Activated CD8-positive, alpha-beta memory T cell treated with anti-CD3 and anti-CD28 coated beads, Interleukin-2, amount 10 ng/mL, durations not matched to agents 7 days and 5 days (primary cell): ENCODE measurements around the gene RCAN1. TPM values are rescaled to one million over a fixed set of nuclear protein-coding genes. Genes with fewer than 3 reads are reported as not detected.

Source experiments
- ATAC-seq: fragments of 150-1000 bp; cut with Tn5 transposase; one replicate; pipeline ENCODE4 v1.10.0; 2021; ENCODE audit warnings: moderate library complexity
- CTCF ChIA-PET: fragments of 350-600 bp; sonication (Branson Sonifier 250); formaldehyde crosslinking; loops from one replicate; lab custom pipeline; 2021; ENCODE audit warnings: antibody characterized with exemption; lab: Charles Lee
- DNase-seq: peaks from one replicate; pipeline ENCODE4 v3.0.0-alpha.2; 2020
- H3K27ac Mint-ChIP-seq: one replicate; pipeline ENCODE4 v1.8.0; 2021; ENCODE audit warnings: mild to moderate bottlenecking, mixed read lengths
- H3K27me3 Mint-ChIP-seq: one replicate; pipeline ENCODE4 v1.8.0; 2021; ENCODE audit warnings: mixed read lengths
- H3K36me3 Mint-ChIP-seq: one replicate; pipeline ENCODE4 v1.8.0; 2021; ENCODE audit warnings: mild to moderate bottlenecking, mixed read lengths
- H3K4me1 Mint-ChIP-seq: one replicate; pipeline ENCODE4 v1.8.0; 2021; ENCODE audit warnings: mixed read lengths
- H3K4me3 Mint-ChIP-seq: one replicate; pipeline ENCODE4 v1.8.0; 2021; ENCODE audit warnings: mild to moderate bottlenecking, moderate library complexity, mixed read lengths
- H3K9me3 Mint-ChIP-seq: one replicate; pipeline ENCODE4 v1.8.0; 2022; ENCODE audit warnings: low read depth, mixed read lengths
- total RNA-seq, 2 experiments: library from RNA; stranded (reverse); gene quantifications; one replicate each; pipeline ENCODE4 v1.2.3, GENCODE V29; 2021

The RCAN1 gene
- total RNA-seq, 2 experiments from 2014 or later, result 6.5 to 13.6 TPM

DNA sequence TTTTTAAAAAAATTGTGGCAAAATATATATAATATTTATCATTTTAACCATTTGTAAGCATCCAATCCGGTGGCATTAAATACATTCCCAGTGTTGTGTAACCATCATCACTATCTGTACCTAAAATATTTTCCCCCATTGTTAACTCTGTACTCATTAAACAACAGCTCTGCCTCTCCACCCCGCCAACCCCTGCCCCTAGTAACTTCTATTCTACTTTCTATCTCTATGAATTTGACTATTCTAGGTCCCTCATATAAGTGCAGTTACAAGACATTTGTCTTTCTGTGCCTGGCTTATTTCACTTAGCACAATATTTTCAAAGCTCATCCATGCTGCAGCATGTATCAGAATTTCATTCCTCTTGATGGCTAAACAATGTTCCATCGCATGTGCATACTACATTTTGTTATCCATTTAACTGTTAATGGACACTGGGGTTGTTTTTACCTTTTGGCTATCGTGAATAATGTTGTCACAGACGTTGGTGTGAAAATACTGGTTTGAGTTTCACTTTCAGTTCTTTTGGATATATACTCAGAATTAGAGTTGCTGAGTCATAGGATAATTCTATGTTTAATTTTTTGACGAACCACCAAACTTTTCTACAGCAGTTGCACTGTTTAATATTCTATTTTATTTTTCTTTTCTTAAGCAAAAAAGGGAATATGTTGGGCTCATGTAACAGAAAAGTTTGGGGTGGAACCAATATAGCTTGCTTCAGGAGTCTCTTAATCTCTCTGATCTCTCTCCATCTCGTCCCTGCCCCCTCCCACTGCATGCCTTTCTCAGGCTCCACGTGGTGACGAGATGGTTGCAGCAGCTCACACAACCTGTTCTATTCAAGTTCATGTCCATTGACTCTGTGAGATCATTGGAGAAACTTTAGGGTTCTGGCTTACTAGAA is 25.2 kb upstream of the RCAN1 start:
- H3K9me3 Mint-ChIP-seq, result peaks cover 6% of the 10 kb centered on the region
- peaks cover 16% of the 10 kb centered on the region for H3K36me3 Mint-ChIP-seq
- H3K4me1 Mint-ChIP-seq, result peaks cover 48% of the 10 kb centered on the region
- peaks cover 7% of the 10 kb centered on the region for H3K27me3 Mint-ChIP-seq
- CTCF ChIA-PET, result interaction anchor here (0.9 to 1.7 kb wide), 2 partner anchors 8 to 277 kb away, joined by 3 to 5 read pairs; no protein-coding TSS in a partner anchor
- H3K4me3 Mint-ChIP-seq, result peak overlapping the region; percentile 59
- ATAC-seq (peak; percentile 85), DNase-seq (peak; percentile 72)
- H3K27ac Mint-ChIP-seq, result peak overlapping the region; percentile 93

- no peak for ATAC-seq
- Mint-ChIP-seq H3K9me3 (peaks cover 6% of the 10 kb centered on the region), H3K4me1 (peaks cover 48% of the 10 kb centered on the region), H3K27ac (peak overlapping the region; percentile 93), H3K4me3 (no peak overlapping the region), H3K27me3 (peaks cover 14% of the 10 kb centered on the region), H3K36me3 (peaks cover 16% of the 10 kb centered on the region)
- no peak for DNase-seq
- CTCF ChIA-PET, result interaction anchor here (0.8 to 1.7 kb wide), 4 partner anchors 7 to 277 kb away, joined by 3 to 5 read pairs (median 4); no protein-coding TSS in a partner anchor
Observed at GRCh38 chr21:34639250-34639649, 24.3 kb upstream of the RCAN1 start.

DNA sequence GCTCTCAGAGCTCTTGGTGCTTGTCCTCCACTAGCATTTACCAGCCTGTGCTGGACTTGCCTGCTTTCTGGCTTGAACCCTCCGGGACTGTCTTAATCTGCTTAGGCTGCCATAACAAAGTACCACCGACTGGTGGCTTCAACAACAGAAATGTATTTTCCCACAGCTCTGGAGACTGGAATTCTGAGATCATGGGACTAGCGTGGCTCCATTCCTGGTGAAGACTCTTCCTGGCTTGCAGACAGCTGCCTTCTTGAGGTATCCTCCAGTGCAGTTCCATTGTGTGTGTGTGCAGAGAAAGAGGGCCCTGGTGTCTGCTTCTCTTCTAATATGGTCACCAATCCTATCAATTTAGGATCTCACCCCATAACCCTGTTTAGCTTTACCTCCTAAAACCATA is 22.0 kb upstream of the RCAN1 start:
- CTCF ChIA-PET, result interaction anchor here (1.5 kb wide), 1 partner anchor 275 kb away, joined by 5 read pairs; no protein-coding TSS in a partner anchor
- H3K4me3 Mint-ChIP-seq, result no peak overlapping the region
- peaks cover 25% of the 10 kb centered on the region for H3K27me3 Mint-ChIP-seq
- DNase-seq (no peak), ATAC-seq (no peak)
- peaks cover 16% of the 10 kb centered on the region for H3K36me3 Mint-ChIP-seq
- H3K4me1 Mint-ChIP-seq, result peaks cover 40% of the 10 kb centered on the region
- H3K27ac Mint-ChIP-seq, result no peak overlapping the region
- peaks cover 6% of the 10 kb centered on the region for H3K9me3 Mint-ChIP-seq

DNA sequence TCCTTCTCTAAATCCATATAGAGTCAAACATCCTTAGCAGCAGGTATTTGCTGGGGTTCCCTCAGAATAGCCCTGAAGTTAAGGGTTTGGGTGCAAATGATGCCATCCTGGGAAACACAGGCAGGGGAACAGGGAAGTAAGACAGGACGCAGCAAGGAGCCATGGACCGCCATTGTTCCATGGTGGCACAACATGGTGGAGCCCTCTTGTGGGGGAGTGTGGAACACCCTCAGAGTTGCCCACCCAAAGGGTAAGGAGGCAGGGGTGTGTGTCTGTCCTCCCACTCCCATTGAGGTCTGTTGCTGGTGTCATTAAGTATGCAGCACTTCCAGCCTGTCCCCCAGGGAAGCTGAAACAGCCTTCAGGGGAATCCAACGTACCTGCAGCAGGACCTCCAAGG is 20.4 kb upstream of the RCAN1 start:
- Mint-ChIP-seq H3K4me1 (peaks cover 26% of the 10 kb centered on the region), H3K9me3 (peaks cover 6% of the 10 kb centered on the region), H3K27me3 (peaks cover 25% of the 10 kb centered on the region), H3K27ac (no peak overlapping the region), H3K4me3 (no peak overlapping the region), H3K36me3 (peaks cover 14% of the 10 kb centered on the region)
- no peak for DNase-seq
- ATAC-seq, result no peak
- CTCF ChIA-PET, result interaction anchor here (0.7 to 1.1 kb wide), 2 partner anchors 10 to 1596 kb away, joined by 3 to 4 read pairs; no protein-coding TSS in a partner anchor

GRCh38 chr21:34632498-34632897 is 17.6 kb upstream of the RCAN1 start:
- H3K4me3 Mint-ChIP-seq, result no peak overlapping the region
- no peak for ATAC-seq
- no peaks in the 10 kb centered on the region for H3K36me3 Mint-ChIP-seq

DNA sequence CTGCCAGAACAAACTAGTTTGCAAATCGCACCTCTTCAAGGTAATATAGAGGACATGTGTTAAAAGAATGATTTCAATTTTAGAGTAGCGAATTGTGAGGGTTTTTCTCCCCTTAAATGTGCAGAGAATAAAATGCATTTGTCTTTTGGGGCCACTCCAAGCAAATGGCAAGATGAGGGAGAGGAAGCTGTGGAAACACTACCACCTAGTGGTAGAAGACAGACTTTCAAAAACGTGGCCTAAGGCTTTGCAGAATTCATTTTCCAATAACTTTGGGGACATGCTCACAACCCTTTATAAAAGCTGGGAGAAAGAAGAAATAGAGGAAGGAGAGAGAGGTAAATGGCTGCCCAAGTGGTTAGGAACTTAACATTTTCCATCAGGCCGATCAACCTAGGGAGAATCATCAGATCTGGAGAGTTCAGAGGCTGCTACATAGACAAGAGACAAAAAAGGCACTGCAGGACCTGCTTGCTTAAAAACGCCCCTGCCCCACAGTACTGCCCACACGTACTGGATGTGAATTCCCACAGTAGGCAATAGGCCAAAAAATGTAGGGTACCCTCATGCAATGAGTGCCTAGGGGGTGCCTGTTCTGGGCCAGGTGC is 15.7 kb upstream of the RCAN1 start:
- ATAC-seq (peak; percentile 70), DNase-seq (no peak)
- Mint-ChIP-seq H3K36me3 (no peaks in the 10 kb centered on the region), H3K27ac (no peak overlapping the region), H3K27me3 (peaks cover 26% of the 10 kb centered on the region), H3K4me1 (no peaks in the 10 kb centered on the region), H3K4me3 (no peak overlapping the region), H3K9me3 (no peaks in the 10 kb centered on the region)
- CTCF ChIA-PET, result interaction anchor here (0.7 to 3.2 kb wide), 16 partner anchors 10 to 270 kb away, joined by 3 to 14 read pairs (median 4); partner anchors contain the start of gene RCAN1

More at GRCh38 chr21:34632498-34632897, 17.6 kb upstream of the RCAN1 start:
- Mint-ChIP-seq H3K27ac (no peak overlapping the region), H3K27me3 (peaks cover 25% of the 10 kb centered on the region), H3K9me3 (no peaks in the 10 kb centered on the region), H3K4me1 (peaks cover 1% of the 10 kb centered on the region)
- CTCF ChIA-PET, result interaction anchor here (0.6 to 3.2 kb wide), 4 partner anchors 8 to 1394 kb away, joined by 3 to 14 read pairs (median 5); no protein-coding TSS in a partner anchor
- no peak for DNase-seq

GRCh38 chr21:34626131-34626530 is 11.2 kb upstream of the RCAN1 start:
- H3K4me1 Mint-ChIP-seq, result no peaks in the 10 kb centered on the region
- no peak overlapping the region for H3K4me3 Mint-ChIP-seq
- peaks cover 33% of the 10 kb centered on the region for H3K27me3 Mint-ChIP-seq
- CTCF ChIA-PET, result interaction anchor here (1.0 to 1.6 kb wide), 2 partner anchors 10 to 23 kb away, joined by 3 to 4 read pairs; no protein-coding TSS in a partner anchor
- no peaks in the 10 kb centered on the region for H3K9me3 Mint-ChIP-seq
- no peaks in the 10 kb centered on the region for H3K36me3 Mint-ChIP-seq
- ATAC-seq (no peak), DNase-seq (no peak)
- no peak overlapping the region for H3K27ac Mint-ChIP-seq

DNA sequence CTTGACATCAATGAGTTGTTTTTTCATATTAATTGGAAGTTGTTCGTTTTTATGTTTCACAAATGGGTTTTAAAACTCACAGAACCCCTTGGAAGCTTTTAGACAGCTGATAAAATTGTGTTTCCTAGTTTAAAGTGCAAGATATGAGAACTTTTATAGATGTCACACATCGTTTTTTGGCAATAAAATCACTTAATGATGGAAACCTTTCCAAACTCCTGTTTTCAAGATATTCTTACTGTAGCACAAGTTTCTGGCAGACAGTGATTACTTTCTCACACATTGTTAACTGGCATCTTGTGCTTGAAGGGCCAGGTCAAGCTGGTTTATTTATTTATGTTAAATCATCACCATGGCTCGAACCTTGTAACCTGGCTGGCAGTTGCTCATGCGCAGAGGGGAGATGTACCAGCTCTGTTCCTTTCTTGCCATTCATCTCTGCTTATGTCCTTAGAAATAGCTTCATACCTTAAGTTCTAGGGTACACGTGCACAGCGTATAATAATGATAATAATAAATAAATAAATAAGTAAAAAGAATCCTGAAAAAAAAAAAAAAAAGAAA is 10.2 kb upstream of the RCAN1 start:
- H3K36me3 Mint-ChIP-seq, result no peaks in the 10 kb centered on the region
- ATAC-seq (no peak), DNase-seq (no peak)
- H3K9me3 Mint-ChIP-seq, result no peaks in the 10 kb centered on the region
- H3K4me1 Mint-ChIP-seq, result no peaks in the 10 kb centered on the region
- peaks cover 34% of the 10 kb centered on the region for H3K27me3 Mint-ChIP-seq
- no peak overlapping the region for H3K27ac Mint-ChIP-seq
- CTCF ChIA-PET, result interaction anchor here (1.0 to 1.6 kb wide), 2 partner anchors 11 to 22 kb away, joined by 3 to 4 read pairs; no protein-coding TSS in a partner anchor
- H3K4me3 Mint-ChIP-seq, result no peak overlapping the region

GRCh38 chr21:34623516-34623915 is 8.6 kb upstream of the RCAN1 start:
- DNase-seq (no peak), ATAC-seq (no peak)
- Mint-ChIP-seq H3K27ac (no peak overlapping the region), H3K9me3 (no peaks in the 10 kb centered on the region), H3K36me3 (no peaks in the 10 kb centered on the region), H3K27me3 (peaks cover 36% of the 10 kb centered on the region), H3K4me1 (no peaks in the 10 kb centered on the region), H3K4me3 (no peak overlapping the region)
- CTCF ChIA-PET, result no interaction called here

- CTCF ChIA-PET, result interaction anchor here (0.8 to 1.1 kb wide), 2 partner anchors 9 to 12 kb away, joined by 3 read pairs; no protein-coding TSS in a partner anchor
- Mint-ChIP-seq H3K27ac (no peak overlapping the region), H3K9me3 (no peaks in the 10 kb centered on the region), H3K27me3 (peaks cover 42% of the 10 kb centered on the region), H3K4me3 (no peak overlapping the region), H3K36me3 (no peaks in the 10 kb centered on the region), H3K4me1 (peaks cover 4% of the 10 kb centered on the region)
- ATAC-seq (no peak), DNase-seq (no peak)
Observed at GRCh38 chr21:34621434-34622350, 6.8 kb upstream of the RCAN1 start.

- ATAC-seq (no peak), DNase-seq (no peak)
- H3K9me3 Mint-ChIP-seq, result no peaks in the 10 kb centered on the region
- H3K27ac Mint-ChIP-seq, result no peak overlapping the region
- no peak overlapping the region for H3K4me3 Mint-ChIP-seq
- H3K36me3 Mint-ChIP-seq, result no peaks in the 10 kb centered on the region
- CTCF ChIA-PET, result interaction anchor here (0.6 to 1.2 kb wide), 3 partner anchors 8 to 11 kb away, joined by 3 read pairs; no protein-coding TSS in a partner anchor
- H3K27me3 Mint-ChIP-seq, result peaks cover 32% of the 10 kb centered on the region
- peaks cover 9% of the 10 kb centered on the region for H3K4me1 Mint-ChIP-seq
Observed at GRCh38 chr21:34619841-34620665, 5.1 kb upstream of the RCAN1 start.
